Lung (tissue), 12 donors: ENCODE data around the gene DHCR24. TPM values are rescaled to one million over a fixed set of nuclear protein-coding genes. Genes with fewer than 3 reads are reported as not detected.

Experiments used
- ATAC-seq: fragments of 200-7000 bp; cut with Tn5 transposase; one replicate; pipeline ENCODE4 v1.9.1; 2020; ENCODE audit warnings: moderate number of reproducible peaks; ENCODE audit not compliant: insufficient read depth, low FRiP score
- DNase-seq, 3 donors: peaks; one replicate each; pipeline ENCODE4 v3.0.0-alpha.2; 2013 to 2017
- H3K27ac ChIP-seq, 2 donors: one replicate each; pipeline ENCODE4 v1.5.1; 2013; ENCODE audit warnings: mild to moderate bottlenecking in 2 of 2, moderate library complexity in 2 of 2, control low read depth in 1 of 2, inconsistent platforms in 1 of 2, low read depth in 1 of 2, low read length in 1 of 2
- H3K27me3 ChIP-seq, 3 donors: one replicate each; pipeline ENCODE4 v1.5.1; 2013; ENCODE audit warnings: low read length in 2 of 3; ENCODE audit not compliant: control insufficient read depth in 3 of 3, insufficient read depth in 3 of 3
- H3K36me3 ChIP-seq, 4 donors: one replicate each; pipeline ENCODE4 v1.5.1; 2013; ENCODE audit warnings: low read length in 4 of 4, mild to moderate bottlenecking in 1 of 4, moderate library complexity in 1 of 4; ENCODE audit not compliant: control insufficient read depth in 4 of 4, insufficient read depth in 4 of 4
- H3K4me1 ChIP-seq, 5 donors: one replicate each; pipeline ENCODE4 v1.5.1; 2013; ENCODE audit warnings: low read length in 5 of 5, mild to moderate bottlenecking in 2 of 5, moderate library complexity in 1 of 5; ENCODE audit not compliant: control insufficient read depth in 5 of 5, insufficient read depth in 5 of 5
- H3K4me3 ChIP-seq: one replicate; pipeline ENCODE4 v1.5.1; 2013; ENCODE audit warnings: mild to moderate bottlenecking, control low read depth, moderate library complexity
- H3K9ac ChIP-seq, 2 donors: one replicate each; pipeline ENCODE4 v1.5.1; 2013; ENCODE audit warnings: low read length in 2 of 2, control low read depth in 1 of 2; ENCODE audit not compliant: insufficient read depth in 1 of 2
- H3K9me3 ChIP-seq, 4 donors: one replicate each; pipeline ENCODE4 v1.5.1; 2013; ENCODE audit warnings: low read length in 3 of 4, mild to moderate bottlenecking in 1 of 4, moderate library complexity in 1 of 4; ENCODE audit not compliant: control insufficient read depth in 4 of 4, insufficient read depth in 3 of 4
- WGBS, 2 donors: extraction: QIAGEN DNeasy Blood & Tissue Kit; methylation state at CpG; one replicate each; pipeline ENCODE4 v1.1.7; 2013; 5-methylcytosine and 5-hydroxymethylcytosine counted together
- polyA plus RNA-seq, 2 donors: library from polyadenylated mRNA; stranded (reverse); fragments of 200-250 nt; gene quantifications; one replicate each; pipeline ENCODE4 v1.2.1, GENCODE V29; 2013
- total RNA-seq, 2 donors: library from RNA; depleted of rRNA in 1 of 2; stranded (reverse); fragments of >200 nt in 1 of 2; gene quantifications; one replicate each; pipeline ENCODE4 v1.2.1, GENCODE V29; 2014 to 2021
- TF ChIP-seq, protein P1 (sequence below): IDR thresholded peaks from 2 replicates; pipeline ENCODE4 v1.5.1; 2012; ENCODE audit warnings: mild to moderate bottlenecking; ENCODE audit errors: control extremely low read depth, extremely low read depth
- donor health status: control.
- donor health status: control.
- donor health status: Bipolar disorder and iron deficiency.
- donor health status: healthy.
- donor health status: DM: yes; HTN: yes; CAD: no.

Gene DHCR24
- total and polyA plus RNA-seq, 4 donors = 269 to 735 (median 436) TPM

DNA sequence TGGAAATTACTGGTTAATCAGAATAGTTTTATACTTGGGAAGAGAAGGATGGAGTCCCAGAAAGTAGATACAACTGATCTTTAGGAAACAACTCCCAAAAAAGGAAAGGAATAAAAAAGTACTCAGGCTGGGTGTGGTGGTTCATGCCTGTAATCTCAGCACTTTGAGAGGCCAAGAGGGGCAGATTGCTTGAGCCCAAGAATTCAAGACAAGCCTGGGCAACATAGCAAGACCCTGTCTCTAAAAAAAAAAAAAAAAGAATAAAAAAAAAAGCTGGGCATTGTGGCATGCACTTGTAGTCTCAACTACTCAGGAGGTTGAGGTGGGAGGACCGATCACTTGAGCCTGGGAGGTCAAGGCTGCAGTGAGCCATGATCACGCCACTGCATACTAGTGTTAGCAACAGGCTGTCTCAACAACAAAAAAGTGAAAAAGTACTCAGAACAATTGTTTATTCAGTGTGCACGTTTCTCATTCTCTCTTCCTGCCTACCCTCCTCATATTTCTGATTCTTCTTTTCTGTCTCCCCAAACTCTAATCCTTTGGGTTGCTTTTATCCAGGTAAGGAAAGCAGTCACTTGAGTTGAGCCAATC is 2.2 kb upstream of the DHCR24 start:
- DNase-seq = no peak
- Histone ChIP-seq H3K9me3 (no peaks in the 10 kb centered on the region), H3K9ac (no peak overlapping the region), H3K36me3 (no peaks in the 10 kb centered on the region), H3K27me3 (no peaks in the 10 kb centered on the region), H3K4me3 (no peak overlapping the region), H3K4me1 (peaks cover 0 to 23% (median 9%) of the 10 kb centered on the region in 5 donors), H3K27ac (no peak overlapping the region)
- 61 to 86% methylated on average over 3 of the region's 3 CpGs for WGBS, 2 donors
- TF ChIP-seq, protein P1, sequence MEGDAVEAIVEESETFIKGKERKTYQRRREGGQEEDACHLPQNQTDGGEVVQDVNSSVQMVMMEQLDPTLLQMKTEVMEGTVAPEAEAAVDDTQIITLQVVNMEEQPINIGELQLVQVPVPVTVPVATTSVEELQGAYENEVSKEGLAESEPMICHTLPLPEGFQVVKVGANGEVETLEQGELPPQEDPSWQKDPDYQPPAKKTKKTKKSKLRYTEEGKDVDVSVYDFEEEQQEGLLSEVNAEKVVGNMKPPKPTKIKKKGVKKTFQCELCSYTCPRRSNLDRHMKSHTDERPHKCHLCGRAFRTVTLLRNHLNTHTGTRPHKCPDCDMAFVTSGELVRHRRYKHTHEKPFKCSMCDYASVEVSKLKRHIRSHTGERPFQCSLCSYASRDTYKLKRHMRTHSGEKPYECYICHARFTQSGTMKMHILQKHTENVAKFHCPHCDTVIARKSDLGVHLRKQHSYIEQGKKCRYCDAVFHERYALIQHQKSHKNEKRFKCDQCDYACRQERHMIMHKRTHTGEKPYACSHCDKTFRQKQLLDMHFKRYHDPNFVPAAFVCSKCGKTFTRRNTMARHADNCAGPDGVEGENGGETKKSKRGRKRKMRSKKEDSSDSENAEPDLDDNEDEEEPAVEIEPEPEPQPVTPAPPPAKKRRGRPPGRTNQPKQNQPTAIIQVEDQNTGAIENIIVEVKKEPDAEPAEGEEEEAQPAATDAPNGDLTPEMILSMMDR = no peak
- no peak for ATAC-seq

DNA sequence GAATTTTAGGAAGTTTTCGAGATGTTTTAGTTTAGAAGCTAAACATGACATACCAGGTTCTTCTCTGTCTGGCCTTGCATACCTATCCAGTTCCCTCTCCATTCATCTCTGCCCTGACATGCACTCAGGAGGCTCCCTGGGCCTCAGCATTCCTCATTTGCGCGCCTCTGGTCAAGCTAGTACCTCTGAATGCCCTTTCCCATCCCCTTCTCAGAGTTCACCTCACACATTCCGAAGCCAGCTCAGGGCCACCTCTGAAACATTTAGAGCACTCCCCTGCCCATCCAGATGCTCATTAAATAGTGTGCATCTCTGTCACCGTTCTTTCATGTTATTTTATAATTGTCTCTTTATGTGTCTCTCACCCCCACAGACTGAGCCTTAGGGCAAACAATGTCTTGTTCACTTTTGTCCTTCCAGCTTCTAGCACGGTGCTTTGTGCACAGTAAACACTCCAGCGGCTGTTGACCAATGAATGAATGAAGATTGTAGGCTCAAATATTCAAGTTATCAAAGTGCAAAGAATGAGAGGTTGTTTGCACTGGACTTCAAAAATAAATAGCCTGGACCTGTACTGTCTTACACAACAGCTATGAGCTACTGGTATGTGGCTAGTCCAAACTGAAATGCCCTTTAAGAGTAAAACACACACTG is 1.2 kb upstream of the DHCR24 start:
- TF ChIP-seq, protein P1 = no peak
- DNase-seq = peak in 1 of 3 donors; percentile 26
- no peak for ATAC-seq
- Histone ChIP-seq H3K9me3 (no peaks in the 10 kb centered on the region), H3K36me3 (no peaks in the 10 kb centered on the region), H3K9ac (no peak overlapping the region), H3K27ac (peak overlapping the region in 1 of 2 donors; percentile 87), H3K27me3 (no peaks in the 10 kb centered on the region), H3K4me3 (no peak overlapping the region), H3K4me1 (peaks cover 0 to 28% (median 12%) of the 10 kb centered on the region in 5 donors)
- 71 to 87% methylated on average over 7 of the region's 7 CpGs for WGBS, 2 donors

DNA sequence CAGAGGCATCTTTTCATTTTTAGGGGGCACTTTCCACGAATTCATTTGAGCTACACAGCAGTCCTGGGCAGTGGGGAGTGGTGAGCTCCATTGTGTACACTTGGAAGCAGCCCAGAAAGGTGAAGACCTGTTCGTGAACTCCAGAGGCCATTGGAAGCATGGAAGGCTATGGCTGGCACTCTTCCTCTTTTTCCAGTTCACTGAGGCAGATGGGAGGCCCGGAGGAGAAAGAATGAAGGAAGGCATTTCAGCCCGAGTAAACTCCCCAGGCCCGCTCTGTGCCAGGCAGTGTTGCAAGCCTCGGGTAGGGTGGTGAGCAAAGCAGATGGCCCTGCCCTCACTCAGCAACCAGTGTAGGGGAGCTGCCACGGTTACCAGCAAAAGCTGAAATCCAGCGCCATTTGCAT is 673 bp upstream of the DHCR24 start:
- ATAC-seq (no peak), DNase-seq (peak in 2 of 3 donors; percentile 26 to 36)
- no peak overlapping the region for H3K9ac ChIP-seq
- no peaks in the 10 kb centered on the region for H3K27me3 ChIP-seq
- no peaks in the 10 kb centered on the region for H3K36me3 ChIP-seq
- no peaks in the 10 kb centered on the region for H3K9me3 ChIP-seq
- peaks cover 0 to 28% (median 12%) of the 10 kb centered on the region in 5 donors for H3K4me1 ChIP-seq
- TF ChIP-seq, protein P1 = no peak
- 19 to 26% methylated on average over 8 of the region's 8 CpGs for WGBS, 2 donors
- peak overlapping the region; percentile 82 for H3K4me3 ChIP-seq
- H3K27ac ChIP-seq = peak overlapping the region in 1 of 2 donors; percentile 87
